GM19395 (cell line): ENCODE data around the gene SLFN11.
"Not testable (repeated sequence)": the region's sequence is repeated elsewhere in the genome, so short reads cannot be mapped to it uniquely, and the experiment has no call there.

Experiments used
- ATAC-seq: cut with Tn5 transposase; IDR thresholded peaks from one replicate; pipeline ENCODE4 v1.9.1; 2021; ENCODE audit warnings: mild to moderate bottlenecking, moderate library complexity; ENCODE audit not compliant: unreplicated experiment

The SLFN11 gene

GRCh38 chr17:35373534-35373983 lies at the start of gene SLFN11:
SLFN11 (minus strand) TSS chr17:35373621; CDS start chr17:35363807, 9,814 bp downstream.
- peak; percentile 64 for ATAC-seq

GRCh38 chr17:35421069-35421468 lies 47.6 kb upstream of the SLFN11 start:
- ATAC-seq, result not testable (repeated sequence)

- ATAC-seq, result no peak
Observed at GRCh38 chr17:35416659-35417058, 43.2 kb upstream of the SLFN11 start.

- ATAC-seq, result not testable (repeated sequence)
Observed at GRCh38 chr17:35414707-35415106, 41.3 kb upstream of the SLFN11 start.

GRCh38 chr17:35414247-35414646 lies 40.8 kb upstream of the SLFN11 start:
- no peak for ATAC-seq

- ATAC-seq, result no peak
Observed at GRCh38 chr17:35407531-35407930, 34.1 kb upstream of the SLFN11 start.

GRCh38 chr17:35406568-35406967 lies 33.1 kb upstream of the SLFN11 start:
- ATAC-seq, result no peak

- ATAC-seq, result no peak
Observed at GRCh38 chr17:35404360-35404759, 30.9 kb upstream of the SLFN11 start.

- ATAC-seq, result not testable (repeated sequence)
Observed at GRCh38 chr17:35393783-35394182, 20.4 kb upstream of the SLFN11 start.

GRCh38 chr17:35390663-35391062 lies 17.2 kb upstream of the SLFN11 start:
- ATAC-seq, result no peak

- no peak for ATAC-seq
Observed at GRCh38 chr17:35390156-35390555, 16.7 kb upstream of the SLFN11 start.

GRCh38 chr17:35387496-35387895 lies 14.1 kb upstream of the SLFN11 start:
- ATAC-seq, result no peak

- ATAC-seq, result no peak
Observed at GRCh38 chr17:35377706-35378105, 4.3 kb upstream of the SLFN11 start.

- no peak for ATAC-seq
Observed at GRCh38 chr17:35377068-35377467, 3.6 kb upstream of the SLFN11 start.

- no peak for ATAC-seq
Observed at GRCh38 chr17:35376245-35376644, 2.8 kb upstream of the SLFN11 start.

- ATAC-seq, result no peak
Observed at GRCh38 chr17:35374766-35375344, 1.4 kb upstream of the SLFN11 start.

- ATAC-seq, result peak; percentile 58
Observed at GRCh38 chr17:35373984-35374765, 754 bp upstream of the SLFN11 start.

- ATAC-seq, result peak; percentile 7
Observed at GRCh38 chr17:35372846-35373533, 431 bp downstream of the SLFN11 start.

GRCh38 chr17:35371934-35372333 lies 1.5 kb downstream of the SLFN11 start:
- ATAC-seq, result no peak

- peak; percentile 95 for ATAC-seq
Observed at GRCh38 chr17:35368081-35368830, 5.2 kb downstream of the SLFN11 start.

- no peak for ATAC-seq
Observed at GRCh38 chr17:35361027-35361426, 12.4 kb downstream of the SLFN11 start.
